ENCODE measurements around the gene GRIPAP1. TPM values are rescaled to one million over a fixed set of nuclear protein-coding genes. Genes with fewer than 3 reads are reported as not detected.
A peak's percentile ranks its signal among the peaks of the same experiment; 100 is the strongest.

Gene GRIPAP1
- total RNA-seq, 1 donor from 2014 or later = 24.6 TPM

DNA sequence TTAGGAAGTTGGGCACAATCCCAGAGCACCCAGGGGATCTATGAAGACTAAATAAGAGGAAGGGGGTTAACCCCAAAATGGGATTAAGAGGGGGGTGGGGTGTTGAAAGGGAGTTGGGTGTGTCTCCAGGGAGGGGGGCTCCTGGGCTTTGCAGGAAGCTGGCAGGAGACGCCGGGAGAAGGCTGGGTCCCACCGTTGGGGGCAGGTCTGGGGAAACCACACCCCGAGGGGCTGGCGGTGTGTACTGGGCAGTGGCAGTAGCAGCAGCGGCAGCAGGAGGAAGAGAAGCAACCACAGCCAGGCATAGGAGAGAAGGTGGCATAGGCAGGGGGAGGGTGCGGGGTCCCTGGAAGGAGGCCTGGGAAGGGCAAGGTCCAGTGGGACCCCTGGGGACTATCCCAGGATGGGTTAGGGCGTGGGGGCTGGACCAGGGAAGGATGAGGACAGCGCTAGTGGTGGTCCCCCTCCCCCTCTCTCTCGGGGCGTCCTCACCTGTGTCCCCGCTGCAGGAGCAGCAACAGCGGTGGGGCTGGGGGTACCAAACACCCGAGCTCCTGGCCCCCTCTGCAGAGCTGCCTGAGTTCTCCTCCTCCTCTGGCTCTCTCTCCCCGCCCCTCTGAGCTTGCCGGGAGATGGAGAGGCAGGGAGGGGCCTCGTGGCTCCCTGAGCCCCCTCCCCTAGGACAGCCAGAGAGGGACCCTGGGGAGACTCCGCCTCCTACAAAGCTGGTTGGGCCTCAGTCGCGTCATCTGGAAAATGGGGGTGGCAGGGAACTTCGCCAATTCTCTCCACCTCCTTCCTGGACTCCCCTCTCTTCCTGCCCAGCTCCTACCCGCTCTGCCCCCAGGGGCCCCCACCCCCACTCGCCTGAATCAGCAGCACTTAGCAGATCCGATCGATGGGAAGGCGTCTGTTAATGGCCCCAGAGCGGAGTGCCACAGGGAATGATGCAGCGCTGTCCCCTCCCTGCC lies 30.5 kb downstream of the GRIPAP1 start, which contains the start of gene KCND1:
Gene KCND1 (minus strand): TSS at position 596 of the 971 bp plus-strand sequence. CDS start 1,573 bp downstream, outside the sequence.
- TF ChIP-seq CTCF (conservative IDR thresholded peaks at IDR 0.05; ENCODE audit: low read depth, low read length) = no peak
- H3K4me3 ChIP-seq (ENCODE audit: low read depth, low read length) = peak within 1 kb of the TSS; percentile 55
- no peak for DNase-seq (ENCODE audit: low read depth)

DNA sequence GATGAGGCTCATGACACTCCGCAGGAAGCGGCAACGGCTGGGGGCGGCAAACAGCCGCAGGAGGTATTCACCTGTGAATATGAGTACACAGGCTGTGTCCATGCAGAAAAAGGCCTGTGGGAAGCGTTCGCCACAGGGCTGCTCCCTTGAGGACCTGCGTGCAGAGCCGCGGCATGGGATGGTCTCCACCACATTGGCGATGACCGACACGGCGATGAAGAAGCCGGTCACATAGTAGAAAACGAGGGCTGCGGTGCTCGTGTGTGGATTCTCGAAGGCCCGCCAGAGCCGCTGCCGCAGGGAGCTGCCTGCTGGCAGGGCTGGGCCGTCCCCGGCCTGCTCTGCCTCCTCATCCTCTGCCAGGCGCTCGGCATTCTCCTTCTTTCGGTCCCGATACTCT lies 32.6 kb downstream of the GRIPAP1 start:
- no peak for DNase-seq (ENCODE audit: low read depth)
- TF ChIP-seq CTCF (conservative IDR thresholded peaks at IDR 0.05; ENCODE audit: low read depth, low read length) = no peak
- no peak overlapping the region for H3K4me3 ChIP-seq (ENCODE audit: low read depth, low read length)

GRCh38 chrX:48968377-48968776 lies 33.7 kb downstream of the GRIPAP1 start:
- no peak for DNase-seq (ENCODE audit: low read depth)
- no peak overlapping the region for H3K4me3 ChIP-seq (ENCODE audit: low read depth, low read length)
- TF ChIP-seq CTCF (conservative IDR thresholded peaks at IDR 0.05; ENCODE audit: low read depth, low read length) = no peak

DNA sequence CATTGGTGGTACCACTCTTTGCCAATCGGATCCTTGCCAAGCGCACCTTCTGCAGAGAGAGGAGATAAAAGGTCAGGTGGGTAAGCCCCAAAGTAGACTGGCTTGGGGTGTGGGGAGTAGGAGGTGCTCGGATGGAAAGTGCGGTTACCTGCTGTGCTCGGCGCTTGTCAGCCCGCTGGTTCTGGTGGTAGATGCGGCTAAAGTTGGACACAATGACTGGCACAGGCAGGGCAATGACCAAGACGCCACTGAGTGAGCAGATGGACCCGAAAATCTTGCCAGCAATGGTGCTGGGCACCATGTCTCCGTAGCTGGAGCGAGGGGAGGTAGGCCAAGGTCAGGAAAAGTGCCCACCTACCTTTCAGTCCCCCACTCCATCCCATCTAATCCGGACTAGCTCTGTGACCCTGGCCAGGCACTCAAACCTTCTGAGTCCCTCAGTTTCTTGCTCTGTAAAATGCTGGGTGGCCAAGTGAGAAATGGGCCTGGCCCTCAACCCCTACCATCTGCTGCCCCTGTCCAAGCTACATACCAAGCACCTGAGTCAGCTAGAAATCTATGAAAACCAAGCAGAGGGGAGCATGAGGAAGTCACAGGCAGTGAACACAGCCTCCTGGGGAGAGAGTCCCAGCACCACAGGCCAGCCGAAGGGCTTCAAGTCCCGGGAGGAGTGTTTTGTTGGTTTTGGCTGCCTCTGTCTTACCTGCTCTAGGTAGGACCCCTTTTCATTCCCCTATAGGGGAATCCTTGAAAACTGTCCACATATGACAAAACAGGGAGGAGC lies 35.1 kb downstream of the GRIPAP1 start:
- no peak for DNase-seq (ENCODE audit: low read depth)
- H3K4me3 ChIP-seq (ENCODE audit: low read depth, low read length) = no peak overlapping the region
- no peak for TF ChIP-seq CTCF (conservative IDR thresholded peaks at IDR 0.05; ENCODE audit: low read depth, low read length)

DNA sequence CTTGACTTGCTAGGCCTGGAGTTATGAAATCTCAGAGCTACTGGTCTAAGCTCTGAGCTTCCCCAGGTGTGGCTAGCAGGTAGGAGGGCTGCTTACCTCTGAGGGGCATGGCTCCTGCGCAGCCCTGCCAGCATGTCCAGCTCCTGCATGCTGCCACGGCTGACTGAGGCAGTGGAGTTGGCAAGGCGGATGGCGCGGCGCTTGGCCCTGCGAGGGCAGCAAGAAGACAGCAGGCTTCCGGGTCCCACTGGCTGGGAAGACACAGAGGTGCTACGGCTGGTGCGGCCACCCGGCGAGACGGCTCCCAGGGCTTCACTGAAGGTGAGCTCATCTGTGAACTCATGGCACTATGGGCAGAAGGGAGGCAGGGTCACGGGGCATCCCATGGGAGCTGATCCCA lies 36.1 kb downstream of the GRIPAP1 start:
- no peak for TF ChIP-seq CTCF (conservative IDR thresholded peaks at IDR 0.05; ENCODE audit: low read depth, low read length)
- no peak overlapping the region for H3K4me3 ChIP-seq (ENCODE audit: low read depth, low read length)
- DNase-seq (ENCODE audit: low read depth) = no peak

GRCh38 chrX:48961585-48962091 lies 40.4 kb downstream of the GRIPAP1 start:
- no peak overlapping the region for H3K4me3 ChIP-seq (ENCODE audit: low read depth, low read length)
- TF ChIP-seq CTCF (conservative IDR thresholded peaks at IDR 0.05; ENCODE audit: low read depth, low read length) = no peak
- DNase-seq (ENCODE audit: low read depth) = no peak

Measured in epithelial cell of proximal tubule (primary cell).